OCI-LY3 (cell line): ENCODE results near the gene NBPF1.
"Not testable (repeated sequence)": the region's sequence is repeated elsewhere in the genome, so short reads cannot be mapped to it uniquely, and the experiment has no call there.

Experiments used
- CTCF ChIP-seq: fragments of 200-600, 300-600 bp; sonication (generic); IDR thresholded peaks from 2 replicates; pipeline ENCODE4 v1.5.1; 2014; ENCODE audit warnings: antibody characterized with exemption, low read length, low read depth
- EZH2phosphoT487 ChIP-seq: fragments of 200-600 bp; shearing (Covaris generic); IDR thresholded peaks from 2 replicates; pipeline ENCODE4 v1.6.1; 2018; ENCODE audit warnings: antibody characterized with exemption, mixed run types, low read depth

- TF ChIP-seq CTCF, EZH2phosphoT487: not testable (repeated sequence)
These were observed 29.6 kb upstream of the NBPF1 start for GRCh38 chr1:16643001-16643411.
